Activated CD4-positive, alpha-beta T cell treated with anti-CD3 and anti-CD28 coated beads, Interleukin-2, amount 50 U/mL, for 4 hours (primary cell): ENCODE results near the gene SCUBE1.
A peak's percentile ranks its signal among the peaks of the same experiment; 100 is the strongest.

Source experiments
- DNase-seq, 2 experiments: peaks; one replicate each; pipeline ENCODE4 v3.0.0-alpha.2; 2020

Gene SCUBE1

DNA sequence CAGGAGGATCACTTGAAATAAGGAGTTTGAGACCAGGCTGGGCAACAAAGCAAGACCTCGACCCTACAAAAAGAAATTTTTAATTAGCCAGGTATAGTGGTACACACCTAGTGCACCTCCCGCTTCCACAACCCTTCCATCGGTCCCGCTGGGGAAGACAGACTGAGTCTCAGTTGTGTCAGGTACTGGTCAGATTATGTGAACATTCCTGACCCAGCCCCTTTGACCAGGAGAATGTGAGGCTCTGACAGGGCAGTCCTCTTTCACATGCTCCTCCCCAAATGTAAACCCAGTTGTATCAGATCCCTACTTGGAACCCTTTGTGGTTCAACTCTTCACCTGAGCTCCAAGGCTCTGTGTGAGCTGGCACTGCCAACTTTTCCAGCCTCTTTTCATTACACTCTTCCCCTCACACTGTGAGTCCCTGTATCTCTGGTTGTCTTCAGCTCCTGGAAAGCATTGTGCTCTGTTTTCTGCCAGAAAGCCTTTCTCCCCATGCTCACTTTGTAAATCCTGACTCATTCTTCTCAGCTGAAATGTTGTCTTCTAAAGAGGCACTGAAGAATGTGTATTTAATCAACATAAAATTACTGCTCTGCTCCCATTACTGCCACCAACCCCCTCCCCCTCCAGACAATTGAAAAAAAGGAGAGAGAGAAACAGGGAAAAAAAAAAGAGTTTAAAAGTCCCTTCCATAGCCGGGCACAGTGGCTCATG, 154.2 kb downstream of the SCUBE1 start:
- DNase-seq = no peak

DNA sequence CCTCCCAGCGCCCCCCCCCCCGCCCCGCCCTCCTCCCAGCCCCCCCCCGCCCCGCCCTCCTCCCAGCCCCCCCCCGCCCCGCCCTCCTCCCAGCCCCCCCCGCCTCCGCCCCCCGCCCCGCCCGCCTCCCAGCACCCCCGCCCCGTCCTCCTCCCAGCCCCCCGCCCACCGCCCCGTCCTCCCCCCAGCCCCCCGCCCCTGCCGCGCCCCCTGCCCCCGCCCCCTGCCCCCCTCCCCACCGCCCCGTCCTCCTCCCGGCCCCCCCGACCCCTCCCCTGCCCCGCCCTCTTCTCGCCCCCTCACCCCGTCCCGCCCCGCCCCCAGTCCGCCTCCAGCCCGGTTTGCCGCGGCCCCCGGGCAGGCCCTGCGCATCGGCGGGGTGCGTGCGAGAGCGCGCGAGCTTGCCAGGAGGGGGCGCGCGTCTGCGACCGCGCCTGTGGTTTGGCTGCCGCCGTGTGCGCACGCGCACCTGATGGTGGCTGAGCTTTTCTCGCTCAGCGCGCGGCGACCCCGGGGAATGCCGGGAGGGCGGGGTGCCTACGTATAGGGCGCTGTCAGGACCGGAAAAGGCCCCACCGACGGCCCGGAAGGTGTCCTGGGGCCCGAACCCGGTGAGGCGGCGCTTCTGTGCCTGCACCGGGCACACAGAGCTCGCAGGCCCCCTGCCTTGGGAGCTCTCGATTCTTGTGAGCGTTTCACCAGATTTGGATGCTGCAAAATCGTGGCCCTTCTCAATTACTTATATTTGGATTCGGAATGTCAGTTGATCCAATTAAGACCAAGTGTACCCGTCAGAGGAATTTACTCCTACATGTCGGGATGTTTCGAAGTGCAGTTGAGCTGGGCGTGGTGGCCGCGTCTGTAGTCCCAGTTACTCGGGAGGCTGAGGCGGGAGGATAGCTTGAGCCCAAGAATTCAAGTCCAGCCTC, 155.7 kb downstream of the SCUBE1 start:
- DNase-seq = peak; percentile 90 to 93

DNA sequence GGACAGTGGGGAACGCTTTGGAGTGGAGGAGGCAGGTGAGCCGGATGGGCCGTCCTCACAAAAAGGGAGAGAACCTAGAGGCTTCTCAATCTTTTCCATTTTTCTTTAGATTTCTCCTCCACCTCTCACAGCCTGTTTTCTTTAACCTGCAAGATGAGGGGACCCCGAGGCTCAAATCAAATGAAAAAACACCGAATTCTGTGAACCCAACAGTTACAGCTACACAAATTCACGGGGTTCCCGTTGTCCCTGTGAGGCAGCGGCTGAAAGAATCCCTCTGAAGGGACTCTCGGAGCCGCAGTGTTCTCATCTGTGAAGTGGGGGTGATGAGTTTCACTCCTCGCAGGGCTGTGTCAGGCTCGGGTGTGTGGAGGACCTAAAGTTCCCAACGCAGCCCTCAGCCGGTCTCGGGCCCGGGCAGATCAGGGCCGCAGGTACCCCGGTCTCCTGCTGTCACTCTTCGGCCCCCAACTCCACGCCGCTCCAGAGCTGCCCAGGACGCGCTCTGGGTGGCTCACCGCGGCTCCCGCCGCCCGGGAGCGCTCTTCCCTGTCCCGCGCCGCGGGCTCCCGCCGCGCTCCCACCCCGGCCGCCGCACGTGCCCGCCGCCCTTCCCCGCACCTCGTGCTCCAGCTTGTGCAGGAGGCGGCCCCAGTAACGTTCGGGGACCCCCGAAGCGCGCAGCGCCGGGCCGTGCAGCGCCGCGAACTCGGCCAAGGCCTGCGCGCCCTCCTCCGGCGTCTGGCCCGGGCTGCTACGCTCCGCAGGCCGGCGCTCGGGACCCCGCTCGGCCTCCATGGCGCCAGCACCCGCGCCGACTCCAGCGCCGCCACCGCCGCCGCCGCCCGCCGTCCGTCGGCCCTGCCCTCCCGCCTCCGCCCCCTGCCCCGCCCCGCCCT, 156.7 kb downstream of the SCUBE1 start, which contains the start of gene TTLL12:
Gene TTLL12, minus strand, starts transcription at position 863 of the 899 bp plus-strand sequence. Its CDS starts 65 bp downstream, at position 798.
- DNase-seq = peak; percentile 28 to 43

DNA sequence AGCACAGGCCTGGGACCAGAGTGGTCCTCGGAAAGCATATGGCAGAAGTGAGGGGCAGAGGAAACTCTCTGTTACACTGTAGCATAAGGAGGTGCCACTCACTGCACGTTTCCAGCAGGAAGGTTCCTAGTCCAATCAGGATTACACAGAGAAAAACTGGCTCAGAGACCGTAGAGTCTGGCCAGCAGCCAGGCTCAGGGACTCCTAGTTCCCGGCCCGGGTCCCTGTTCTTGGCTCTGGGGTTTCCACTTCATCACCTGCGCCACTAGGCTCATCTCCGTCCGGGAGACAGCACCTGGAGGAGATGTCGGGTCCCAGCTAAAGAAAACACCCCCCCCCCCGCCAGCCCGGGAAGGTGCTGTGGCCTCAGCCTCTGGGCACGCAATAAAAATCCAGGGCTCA, 157.3 kb downstream of the SCUBE1 start:
- DNase-seq = no peak

DNA sequence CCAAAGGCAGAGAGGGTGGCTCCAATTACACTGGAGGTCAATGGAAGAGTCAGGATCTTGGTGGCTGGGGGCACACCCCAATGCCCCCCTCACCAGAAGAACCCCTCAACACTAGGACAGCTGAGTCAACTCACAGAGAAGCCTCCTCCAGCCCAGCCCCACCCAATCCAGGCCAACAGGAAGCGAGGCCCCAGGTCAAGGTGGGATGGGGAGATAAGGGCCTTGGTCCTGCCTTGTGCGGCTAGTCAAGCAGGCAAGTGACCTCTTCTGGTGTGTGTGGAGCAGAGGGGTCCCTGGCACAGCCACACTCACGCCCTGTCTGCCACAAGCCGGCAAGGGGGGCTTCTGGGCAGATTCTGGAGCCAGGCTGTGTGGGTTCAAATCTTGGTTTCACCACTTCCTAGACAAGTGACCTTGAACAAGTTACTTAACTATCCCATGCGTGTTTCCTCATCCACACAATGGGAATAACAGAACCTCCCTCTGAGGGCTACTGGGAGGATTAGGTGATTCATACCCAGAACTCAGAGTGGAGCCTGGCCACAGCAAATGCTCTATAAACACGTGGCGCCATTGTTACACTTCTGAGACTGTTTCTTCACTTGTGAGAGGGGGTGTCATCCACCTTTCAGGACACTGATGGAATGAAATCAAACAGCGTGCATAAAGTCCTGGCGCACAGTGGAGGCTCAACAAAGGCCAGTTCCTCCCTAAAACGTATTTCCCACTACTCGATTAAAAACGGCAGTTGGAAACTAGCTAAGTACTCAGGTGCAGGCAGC, 159.5 kb downstream of the SCUBE1 start:
- no peak for DNase-seq

DNA sequence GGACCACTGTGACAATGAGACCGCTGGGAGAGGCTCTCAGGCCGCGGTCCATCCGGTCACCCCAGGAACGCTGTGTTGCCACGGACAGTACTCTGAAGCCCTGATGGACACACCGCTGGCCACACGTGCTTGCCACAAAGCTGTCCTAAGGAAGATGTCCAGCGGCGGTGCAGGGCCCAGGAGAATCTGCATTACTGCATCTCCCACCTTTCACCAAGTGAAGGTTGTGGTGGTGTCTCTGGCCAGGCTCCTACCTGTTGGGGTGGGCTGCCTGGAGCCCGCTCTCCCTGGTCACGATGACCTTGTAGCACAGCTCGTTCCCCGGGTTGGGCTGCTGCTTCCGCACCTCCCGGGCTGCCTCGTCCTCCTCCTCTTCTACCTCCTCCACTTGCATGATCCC, 160.4 kb downstream of the SCUBE1 start:
- DNase-seq = no peak

DNA sequence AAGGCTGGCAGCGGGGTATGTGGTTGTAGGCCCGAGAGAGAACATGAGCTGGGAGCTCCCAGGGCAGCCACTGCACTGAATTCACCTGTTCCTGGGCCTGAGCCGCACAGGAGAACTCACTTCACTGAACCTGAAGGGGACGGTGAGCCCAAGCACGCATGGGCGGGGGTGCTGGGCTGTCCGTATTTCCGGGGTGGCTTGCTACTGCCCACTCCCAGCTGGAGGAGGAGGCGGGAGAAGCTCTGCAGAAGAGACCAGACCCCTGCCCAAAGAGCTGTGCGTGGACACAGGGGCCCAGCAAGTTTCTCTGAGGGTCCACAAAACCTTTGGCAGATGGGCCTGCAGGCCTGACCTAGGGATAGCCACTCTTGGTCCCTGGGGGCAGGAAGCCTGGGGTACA, 161.1 kb downstream of the SCUBE1 start:
- DNase-seq = no peak

DNA sequence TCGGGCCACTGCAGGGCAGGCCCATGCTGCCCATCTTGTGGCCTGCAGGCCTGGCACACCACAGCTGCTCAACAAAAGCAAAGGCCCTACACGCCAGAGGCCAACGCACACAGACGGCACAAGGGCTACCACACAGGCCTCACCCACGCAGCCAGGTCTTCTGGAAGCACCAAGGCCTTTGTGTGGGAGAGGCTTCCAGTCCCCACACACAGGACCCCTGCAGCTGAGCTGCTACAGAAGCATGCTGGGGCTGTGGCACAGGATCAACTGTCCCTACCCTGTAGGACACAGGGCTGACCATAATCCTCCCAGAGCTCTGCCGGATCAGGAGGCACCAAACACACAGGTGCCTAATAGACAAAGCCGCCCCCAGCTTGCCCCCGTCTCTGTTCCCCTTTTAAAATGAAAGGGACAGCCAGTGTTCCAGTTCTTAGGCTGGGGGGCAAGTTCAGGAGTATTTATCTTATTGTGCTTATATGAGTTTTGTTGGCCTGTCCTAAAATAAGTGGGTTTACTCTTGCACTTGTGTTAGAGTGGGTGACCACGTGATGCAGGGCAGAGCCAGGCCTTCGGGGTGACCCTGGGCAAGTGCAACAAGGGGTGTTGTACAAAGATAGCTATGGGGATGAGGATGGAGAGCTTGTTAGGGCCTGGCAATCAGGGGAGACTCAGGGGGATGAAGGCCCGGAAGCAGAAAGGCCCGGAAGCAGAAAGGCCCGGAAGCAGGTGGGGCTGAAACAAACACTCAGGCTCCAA, 161.7 kb downstream of the SCUBE1 start:
- no peak for DNase-seq

DNA sequence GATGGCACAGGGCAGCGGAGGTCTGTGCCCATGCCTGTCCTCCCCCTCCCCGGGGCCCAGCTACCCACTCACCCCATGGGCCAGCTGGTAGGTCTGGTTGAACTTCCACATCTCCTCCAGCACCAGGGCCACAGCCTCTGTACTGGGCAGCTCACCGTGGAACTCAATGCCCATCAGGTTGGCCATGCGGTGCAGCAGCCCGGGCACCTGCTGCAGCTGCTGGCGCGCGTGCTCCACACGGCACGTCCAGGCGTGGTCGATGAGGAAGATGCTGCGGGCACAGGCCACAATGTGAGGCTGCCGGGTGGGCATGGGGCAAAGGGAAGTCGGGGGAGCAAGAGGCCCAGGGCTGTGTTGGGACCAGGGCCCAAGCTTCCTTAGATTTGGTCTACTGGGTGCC, 162.5 kb downstream of the SCUBE1 start:
- DNase-seq = no peak

DNA sequence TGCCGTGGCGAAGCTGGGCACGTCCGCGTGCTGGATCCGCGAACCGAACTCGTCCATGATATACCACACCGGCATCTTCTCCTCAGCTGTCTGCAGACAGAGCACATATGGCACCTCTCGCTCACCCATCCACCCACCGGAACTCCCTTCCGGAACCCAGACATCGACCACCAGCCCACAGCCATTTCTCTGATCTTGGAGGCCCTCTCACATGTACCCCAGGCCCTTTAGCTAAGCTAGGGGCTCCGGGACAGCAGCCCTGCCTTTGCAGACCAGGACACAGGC, 163.3 kb downstream of the SCUBE1 start:
- DNase-seq = no peak

DNA sequence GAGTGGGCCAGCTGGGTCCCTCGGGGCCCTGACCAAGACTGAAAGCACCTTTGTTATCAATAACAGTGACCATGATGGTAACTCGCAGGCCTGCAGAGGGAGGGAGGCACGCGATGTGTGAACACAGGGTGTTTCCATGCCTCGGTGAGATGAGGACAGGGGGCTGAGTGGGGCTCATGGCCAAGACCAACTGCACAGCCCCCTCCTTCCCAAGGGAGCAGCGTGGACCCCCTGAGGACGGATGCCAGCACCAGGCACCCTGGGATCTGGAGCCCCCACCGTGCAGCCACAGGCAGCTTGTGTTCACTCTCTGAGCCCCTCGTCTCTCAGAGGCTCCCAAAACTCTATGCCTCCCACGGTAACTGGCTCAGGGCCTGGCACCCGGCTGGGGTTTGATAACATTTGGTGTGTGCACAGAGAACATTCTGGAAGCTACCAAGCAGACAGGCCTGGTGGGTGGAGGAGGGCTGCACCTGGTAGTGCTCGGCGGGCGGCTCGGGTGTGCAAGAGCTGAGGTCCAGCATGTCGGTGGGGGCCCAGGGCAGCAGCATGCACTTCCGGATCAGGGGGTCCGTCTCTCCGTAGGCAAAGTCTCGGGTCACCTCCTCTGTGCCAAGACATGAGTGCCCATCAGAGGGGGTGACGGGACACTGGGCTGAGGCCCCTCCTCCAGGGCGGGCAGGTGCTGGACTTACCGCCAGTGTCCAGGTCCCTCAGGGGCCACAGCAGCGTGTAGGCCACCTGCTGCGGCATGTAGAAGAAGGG, 163.8 kb downstream of the SCUBE1 start:
- DNase-seq = no peak

DNA sequence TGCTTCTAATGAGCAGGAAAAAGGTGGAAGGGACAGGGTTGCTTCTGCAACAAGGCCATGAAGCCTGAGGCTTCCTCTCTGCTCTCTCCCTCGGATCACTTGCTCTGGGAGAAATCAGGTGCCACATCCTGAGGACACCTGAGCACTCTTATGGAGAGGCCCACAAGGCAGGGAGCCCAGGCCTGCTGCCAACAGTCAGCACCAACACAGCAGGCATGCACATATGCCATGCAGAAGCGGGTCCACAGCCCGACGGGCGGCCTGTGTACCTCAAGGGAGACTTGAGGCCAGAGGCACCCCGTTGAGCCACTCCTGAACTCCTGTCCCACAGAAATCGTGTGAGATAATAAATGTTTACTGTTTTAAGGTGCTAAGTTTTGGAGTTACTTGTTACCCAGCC, 165.7 kb downstream of the SCUBE1 start:
- DNase-seq = no peak

DNA sequence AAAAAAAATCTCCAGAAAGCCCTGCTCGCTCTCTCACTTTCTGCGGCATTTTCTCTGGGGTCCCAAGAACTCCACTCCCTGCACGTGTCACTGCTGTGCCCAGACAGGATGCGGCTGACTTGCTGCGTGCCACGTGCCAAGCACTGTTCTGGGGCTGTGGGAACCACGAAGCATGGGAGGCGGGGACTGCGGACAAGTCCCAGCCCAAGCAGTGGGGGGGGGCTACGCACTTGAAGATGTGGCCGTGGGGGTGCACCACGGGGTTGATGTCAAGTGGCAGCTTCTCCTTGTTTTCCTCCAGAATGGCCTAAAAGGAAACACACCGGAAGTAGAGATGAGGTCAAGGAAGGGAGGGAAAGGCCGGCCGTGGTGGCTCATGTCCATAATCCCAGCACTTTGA, 167.1 kb downstream of the SCUBE1 start:
- no peak for DNase-seq

DNA sequence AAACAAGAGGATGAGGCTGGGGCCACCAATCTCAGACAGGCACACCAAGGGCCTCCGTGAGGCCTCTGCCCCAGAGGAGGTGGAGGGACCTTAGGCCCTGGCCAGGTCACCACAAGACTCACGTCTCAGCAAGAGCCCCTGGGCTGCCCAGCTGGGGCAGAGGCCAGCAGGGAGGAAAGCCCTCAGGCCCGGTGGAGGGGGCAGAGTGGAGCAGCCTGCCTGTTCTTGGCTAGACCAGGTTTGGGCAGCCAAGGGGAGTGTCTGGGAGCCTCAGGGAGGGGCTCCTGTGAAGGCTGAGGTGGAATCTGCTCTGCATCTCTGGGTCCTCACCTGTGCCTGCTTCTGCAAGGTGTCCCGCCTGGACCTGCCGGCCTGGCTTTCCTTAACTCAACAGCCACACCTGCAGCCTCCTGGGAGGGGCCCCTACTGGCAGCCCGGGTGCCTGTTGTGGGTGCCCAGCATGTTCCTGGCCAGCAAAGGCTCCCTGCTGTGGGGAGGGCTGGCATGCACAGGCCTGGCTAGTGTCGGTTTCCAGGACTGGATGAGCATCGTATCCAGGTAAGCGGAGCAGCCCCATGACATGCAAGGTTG, 168.1 kb downstream of the SCUBE1 start:
- no peak for DNase-seq

DNA sequence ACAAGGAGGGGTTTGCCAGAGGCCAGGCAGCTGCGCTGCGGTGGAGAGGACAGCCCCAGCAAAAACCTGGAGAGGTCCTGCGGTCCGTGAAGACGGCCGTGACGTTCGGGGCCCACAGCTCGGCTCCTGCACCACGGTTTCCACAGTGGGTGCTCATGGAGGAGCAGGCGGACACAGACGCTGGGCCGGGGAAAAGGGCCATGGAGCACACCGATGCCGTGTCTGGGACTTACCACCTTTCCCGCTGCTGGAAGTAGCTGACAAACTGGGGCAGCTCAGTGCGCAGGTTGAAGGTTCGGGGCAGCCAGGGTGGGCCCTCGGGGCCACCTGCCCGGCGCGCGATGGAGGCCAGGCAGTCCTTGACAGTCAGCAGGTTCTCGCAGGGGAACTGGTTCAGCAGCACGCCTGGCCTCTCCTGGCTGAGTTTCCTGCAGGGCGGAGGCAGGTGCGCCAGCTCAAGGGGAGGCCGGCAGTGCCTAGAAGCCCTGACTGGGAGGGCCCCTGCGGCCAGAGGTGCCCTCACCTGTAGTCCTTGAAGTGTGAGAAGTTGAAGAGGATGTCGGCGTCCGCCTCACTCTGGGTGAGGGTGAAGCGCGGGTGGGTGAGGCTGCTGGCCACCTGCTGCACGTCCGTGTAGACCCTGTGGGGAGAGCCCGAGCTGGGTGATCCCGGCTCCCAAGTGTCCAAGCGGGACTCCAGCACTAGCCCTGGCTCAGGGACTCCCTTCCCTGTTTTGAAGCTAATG, 169.0 kb downstream of the SCUBE1 start:
- no peak for DNase-seq

DNA sequence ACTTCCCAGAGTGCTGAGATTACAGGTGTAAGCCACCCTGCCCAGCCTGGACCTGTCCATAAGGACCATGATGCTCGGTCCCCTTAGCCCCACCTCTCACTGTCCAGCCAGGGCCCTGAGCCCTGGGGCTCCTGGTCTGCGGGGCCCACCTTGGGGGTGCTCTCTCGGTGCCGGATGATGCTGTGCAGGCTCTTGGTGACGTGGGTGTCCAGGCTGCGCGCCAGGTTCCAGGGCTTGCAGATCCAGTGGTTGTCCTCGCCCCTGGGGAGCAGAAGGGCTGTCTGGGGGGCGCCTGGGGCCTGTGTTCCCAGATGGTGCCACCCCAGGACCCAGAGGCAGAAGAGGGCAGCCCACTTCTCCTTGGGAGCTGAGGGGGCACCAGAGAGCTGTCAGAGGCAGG, 169.6 kb downstream of the SCUBE1 start:
- DNase-seq = no peak

DNA sequence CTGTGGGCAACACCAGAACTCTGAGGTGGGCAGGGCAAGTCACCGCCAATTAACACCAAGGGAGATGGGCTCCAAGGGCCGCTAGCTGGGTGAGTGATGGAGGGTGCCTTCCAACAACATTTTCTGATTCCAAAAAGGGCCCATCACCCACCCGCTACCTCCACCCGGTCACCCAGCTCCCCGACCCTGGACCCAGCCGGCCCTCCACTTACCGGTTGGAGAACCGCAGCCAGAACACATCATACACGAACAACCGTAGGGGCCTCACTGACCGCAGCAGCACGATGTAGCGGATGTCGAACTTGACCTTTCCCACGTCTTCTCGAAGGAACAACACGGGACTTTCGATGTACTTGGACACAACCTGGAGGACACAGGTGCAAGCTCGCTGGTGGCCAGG, 171.0 kb downstream of the SCUBE1 start:
- no peak for DNase-seq

DNA sequence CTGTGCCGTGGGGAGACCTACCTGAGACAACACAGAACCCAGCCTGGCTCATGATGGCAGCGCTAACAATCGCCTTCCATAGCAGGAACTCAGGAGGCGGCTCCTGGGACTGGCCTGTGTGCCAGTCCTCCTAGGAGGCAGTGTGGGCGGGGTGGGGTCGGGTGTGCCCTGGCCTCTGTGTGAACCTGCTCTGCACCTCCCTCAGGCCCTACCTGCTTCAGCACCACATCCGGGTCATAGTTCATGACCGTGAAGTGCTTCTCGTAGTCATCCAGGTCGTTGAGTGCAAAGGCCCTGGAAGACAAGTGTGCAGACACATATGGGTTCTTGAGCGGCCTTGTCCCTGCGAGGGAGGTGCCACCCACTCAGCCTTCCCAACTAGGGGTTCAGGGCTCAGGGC, 171.6 kb downstream of the SCUBE1 start:
- DNase-seq = no peak

DNA sequence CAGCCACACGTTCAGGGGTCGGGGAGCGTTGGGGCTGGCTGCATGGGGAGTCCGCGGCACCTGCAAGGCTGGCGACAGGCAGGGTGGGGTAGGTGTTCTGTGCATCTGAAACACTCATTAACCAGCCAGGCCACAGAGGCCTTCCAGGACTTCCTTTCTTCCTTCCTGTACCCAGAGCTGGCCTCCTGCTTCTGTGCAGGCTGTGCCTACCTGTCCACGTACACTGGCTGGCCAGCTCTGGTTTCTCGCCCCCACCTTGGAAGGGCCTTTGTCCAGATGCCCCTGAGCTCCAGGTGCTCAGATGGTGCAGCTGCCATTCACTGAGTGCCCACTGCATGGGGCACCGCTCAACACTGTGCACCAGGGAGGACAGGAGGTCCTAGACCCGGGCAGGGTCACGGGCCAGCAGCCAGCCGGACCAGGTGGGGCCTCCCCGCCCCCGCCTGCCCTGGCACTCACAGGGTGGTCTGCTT, 172.1 kb downstream of the SCUBE1 start:
- DNase-seq = no peak

DNA sequence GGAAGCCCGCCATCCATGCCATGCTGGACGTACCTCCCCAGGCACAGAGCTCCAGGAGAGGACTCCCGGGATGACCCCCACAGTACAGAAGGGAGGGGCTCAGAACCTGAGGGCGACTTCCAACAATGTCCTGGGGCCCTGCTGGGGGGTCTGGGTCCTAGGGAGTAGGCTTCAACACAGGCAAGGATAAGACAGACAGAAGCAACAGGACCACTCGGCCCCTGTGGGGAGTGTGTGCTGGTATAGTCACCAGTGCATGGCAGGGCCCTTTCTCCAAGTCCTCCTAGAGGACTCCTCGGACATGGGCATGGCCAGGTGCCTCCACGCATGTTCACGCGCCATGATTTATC, 173.1 kb downstream of the SCUBE1 start:
- no peak for DNase-seq
